Astrocyte (in vitro differentiated cells and primary cell): ENCODE measurements around the gene ARHGAP28.

Source experiments
- CTCF ChIP-seq: IDR thresholded peaks from 2 replicates; pipeline ENCODE4 v1.5.1; 2011; ENCODE audit warnings: low read depth, mild to moderate bottlenecking, inconsistent platforms, low read length, moderate library complexity; ENCODE audit not compliant: insufficient read depth
- EZH2 ChIP-seq: IDR thresholded peaks from 2 replicates; pipeline ENCODE4 v1.6.1; 2012; ENCODE audit warnings: mild to moderate bottlenecking, low read length, inconsistent platforms; ENCODE audit not compliant: insufficient read depth

GRCh38 chr18:6921571-6921970, 192.1 kb downstream of the ARHGAP28 start:
- no peak for TF ChIP-seq CTCF
- TF ChIP-seq EZH2, result no peak
